Measurements from ENCODE around the gene GPX3.

- TF ChIP-seq POLR2AphosphoS5 (IDR thresholded peaks at IDR 0.05; ENCODE audit: low read length) (no peak), CTCF (IDR thresholded peaks at IDR 0.05 in 2 of 3, conservative IDR thresholded peaks at IDR 0.05 in 1 of 3; ENCODE audit: control insufficient read depth in 2 of 3, extremely low read depth in 1 of 3, insufficient read depth in 1 of 3, low read depth in 3 of 3, low read length in 3 of 3) (no peak), ZZZ3 (IDR thresholded peaks at IDR 0.05; ENCODE audit: control insufficient read depth, insufficient read length, low read depth) (no peak), BHLHE40 (IDR thresholded peaks at IDR 0.05; ENCODE audit: borderline replicate concordance in 1 of 2, low read depth in 2 of 2, low read length in 1 of 2) (no peak)
Measured at GRCh38 chr5:151006704-151007334, 13.6 kb upstream of the GPX3 start.
